SJCRH30 (cell line): ENCODE results near the gene URI1. TPM values are rescaled to one million over a fixed set of nuclear protein-coding genes. Genes with fewer than 3 reads are reported as not detected.

Experiments
- total RNA-seq: library from RNA; depleted of rRNA; stranded (reverse); fragments of >200 nt; shearing (Covaris generic); gene quantifications from 2 replicates; pipeline ENCODE4 v1.2.3, GENCODE V29; 2014; rRNA removed

Gene URI1
- total RNA-seq, 1 experiment from 2014 or later: 94.9 TPM

Other genes with a start within 250 kb of the URI1 start
- 26.4 and 28.4 TPM in 2 replicates for gene C19orf12, start 227.0 kb upstream of the URI1 start, total RNA-seq
- 66.3 and 72.7 TPM in 2 replicates for gene CCNE1, start 130.2 kb upstream of the URI1 start, total RNA-seq